ENCODE data around the gene GNLY. TPM values are rescaled to one million over a fixed set of nuclear protein-coding genes. Genes with fewer than 3 reads are reported as not detected.

Gene GNLY
- total and polyA plus RNA-seq, 2 of the 4 experiments (the other 2 are of a cell fraction), result not detected

GRCh38 chr2:85655961-85656417, 38.2 kb upstream of the GNLY start:
- POLR2A ChIA-PET (ENCODE audit: unreplicated experiment), result no interaction called here
- intact Hi-C loops (cut with micrococcal nuclease) (no loop called here), dilution Hi-C loops (cut with HindIII; ENCODE audit: low sequenced_read_pairs, unreplicated experiment) (no loop called here), in situ Hi-C loops (cut with MboI; ENCODE audit: low sequenced_read_pairs) (no loop called here)
- TF ChIP-seq USF2 (IDR thresholded peaks at IDR 0.05; ENCODE audit: low read depth, low read length), result no peak
- no peak for TF ChIP-seq CTCF (conservative IDR thresholded peaks at IDR 0.05; ENCODE audit: low read depth, low read length)
- Histone ChIP-seq H2BK20ac (ENCODE audit: low read depth, low read length) (0 out of 2 replicates have a peak overlapping the region, but pooled peaks have one; percentile 55), H3K9me1 (ENCODE audit: insufficient read depth, low read length) (peaks cover 14% of the 10 kb centered on the region), H3K79me1 (ENCODE audit: low read depth in 1 of 2, low read length in 2 of 2) (peaks cover 0 to 13% of the 10 kb centered on the region in 2 experiments; a peak in 3 of 4 replicates), H3K9me3 (ENCODE audit: control insufficient read depth, insufficient read depth, low read length) (no peaks in the 10 kb centered on the region), H3K23ac (ENCODE audit: low read depth, low read length) (no peak overlapping the region; the same call in 1 of the 2 replicates), H3K4me2 (ENCODE audit: low read depth, low read length) (no peak overlapping the region), H3K27me3 (ENCODE audit: control insufficient read depth, insufficient read depth, low read length) (no peaks in the 10 kb centered on the region), H4K5ac (ENCODE audit: low read depth, low read length) (no peak overlapping the region), H3K36me3 (ENCODE audit: control insufficient read depth, insufficient read depth, low read length) (peaks cover 7% of the 10 kb centered on the region), H2AFZ (replicated peaks; ENCODE audit: low read length, poor library complexity) (peak overlapping the region; percentile 15), H4K91ac (ENCODE audit: insufficient read depth, low read depth, low read length) (no peak overlapping the region), H2BK120ac (ENCODE audit: low read depth, low read length) (peak overlapping the region; percentile 53; the same call in 1 of the 2 replicates), H3K4me3 (ENCODE audit: insufficient read depth, low read depth, low read length) (no peak overlapping the region), H4K20me1 (ENCODE audit: insufficient read depth, low read length) (no peaks in the 10 kb centered on the region; the same call in none of the 2 replicates), H2BK15ac (ENCODE audit: low read depth, low read length) (no peak overlapping the region), H3K27ac (ENCODE audit: insufficient read depth, low read length) (no peak overlapping the region; the same call in 1 of the 2 replicates), H3K4ac (ENCODE audit: low read depth, low read length) (peak overlapping the region; percentile 63), H3K14ac (replicated peaks; ENCODE audit: low read depth, low read length) (peak overlapping the region; percentile 50), H4K8ac (ENCODE audit: low read depth in 2 of 2, low read length in 2 of 2) (no peak overlapping the region; a peak in 1 of 4 replicates), H2AK9ac (replicated peaks; ENCODE audit: low read depth, low read length, poor library complexity) (no peak overlapping the region), H3K56ac (ENCODE audit: extremely low read depth, insufficient read depth, low read length) (no peak overlapping the region), H3K9ac (ENCODE audit: low read depth, low read length) (no peak overlapping the region), H2AK5ac (ENCODE audit: low read depth, low read length) (peak overlapping the region; percentile 87; the same call in 1 of the 2 replicates), H3K18ac (ENCODE audit: low read depth, low read length) (no peak overlapping the region), H3K4me1 (ENCODE audit: control insufficient read depth, insufficient read depth, low read length) (peaks cover 18% of the 10 kb centered on the region), H2BK5ac (ENCODE audit: low read depth, low read length, poor library complexity, severe bottlenecking) (peak overlapping the region; percentile 6)
- peak; percentile 28 for ATAC-seq (ENCODE audit: low read depth)
- CTCF ChIA-PET, result no interaction called here
- WGBS, 2 experiments (ENCODE audit: extremely low coverage in 2 of 2, insufficient read length in 1 of 2), result 67% methylated on average over 1 of the region's 7 CpGs; no CpG with 5 or more reads in 1 of the 2 experiments
- BruUV-seq (replicated peaks), result no TSS peak
- peak; percentile 65 for DNase-seq

All from IMR-90 (cell line).